ENCODE results near the gene DEFB113.

The DEFB113 gene

DNA sequence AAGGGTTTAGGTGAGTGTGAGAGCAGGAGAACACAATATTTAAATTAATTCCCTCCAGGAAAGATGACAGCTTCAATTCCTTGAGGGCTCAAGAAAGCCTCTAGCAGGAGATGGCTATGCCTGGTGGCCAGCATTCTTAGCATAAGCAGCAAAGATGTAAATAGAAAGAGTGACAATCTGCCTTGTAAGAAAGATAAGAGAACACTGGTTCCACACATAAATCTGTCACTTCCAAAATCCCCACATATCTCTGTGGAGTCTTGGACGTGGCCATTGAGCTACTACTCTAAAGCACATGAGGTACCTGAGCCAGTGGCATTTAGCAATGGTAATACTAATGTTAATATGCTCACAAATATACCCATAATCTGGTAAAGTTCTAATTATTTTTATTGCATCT lies 34.7 kb downstream of the DEFB113 start:
- no peak for DNase-seq

GRCh38 chr6:49933526-49933925 lies 35.9 kb downstream of the DEFB113 start:
- DNase-seq: no peak

DNA sequence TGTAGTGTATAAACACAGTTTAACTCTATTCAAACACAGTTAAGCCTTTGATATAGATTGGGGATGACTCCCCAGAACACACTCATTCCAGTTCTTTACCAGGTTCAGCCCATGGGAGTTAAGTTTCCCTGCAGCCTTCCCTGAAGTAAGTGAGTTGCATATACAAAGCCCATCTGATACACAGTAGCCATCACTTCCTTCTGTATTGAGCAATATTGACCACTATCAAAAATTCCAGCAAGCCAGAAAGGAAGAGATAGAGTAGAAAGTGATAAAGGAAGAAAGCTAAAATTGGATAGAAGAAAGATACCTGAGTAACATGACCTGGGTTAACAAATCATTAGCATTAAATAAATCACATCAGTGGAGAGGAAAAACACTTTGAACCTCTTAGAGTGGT lies 40.1 kb downstream of the DEFB113 start:
- DNase-seq: no peak

DNA sequence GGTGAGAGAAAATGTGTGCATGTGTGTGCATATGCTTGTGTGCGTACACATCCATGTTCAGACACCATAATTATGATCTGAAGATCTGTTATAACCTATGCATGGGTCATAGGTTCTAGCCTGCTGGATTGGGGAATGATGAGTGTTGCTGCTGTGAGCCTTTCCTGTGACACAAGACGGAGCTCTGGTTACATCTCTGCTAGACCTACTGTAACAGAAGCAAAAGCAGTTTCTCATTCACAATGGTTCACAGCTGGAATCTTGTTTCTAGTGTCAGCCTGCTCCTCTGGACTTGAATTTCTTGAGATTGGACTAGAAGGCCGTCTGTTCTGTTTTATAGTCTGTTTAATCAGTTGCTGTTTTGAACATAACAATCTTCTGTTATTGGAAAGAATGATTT lies 45.6 kb downstream of the DEFB113 start:
- peak; percentile 8 to 42 (median 37) for DNase-seq

GRCh38 chr6:49919935-49920644 lies 49.3 kb downstream of the DEFB113 start:
- DNase-seq: no peak

DNA sequence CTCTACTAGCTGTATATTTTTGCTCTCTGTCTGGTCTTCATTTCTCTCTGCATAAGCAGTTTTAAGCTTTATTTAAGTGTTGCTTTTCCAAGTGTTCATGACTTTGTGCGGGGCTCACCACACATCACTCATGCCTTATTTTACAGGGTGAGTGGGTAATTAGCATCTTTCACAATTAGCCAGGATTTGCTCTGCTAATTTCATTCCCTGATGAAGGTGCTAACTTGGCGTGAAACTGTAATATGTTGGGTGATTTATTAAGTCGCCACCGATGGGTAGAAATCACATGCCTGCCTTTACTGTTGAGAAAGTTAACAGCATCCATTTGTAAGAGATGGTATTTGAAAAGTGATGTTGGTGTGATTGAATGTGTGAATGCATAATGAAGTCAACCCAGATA lies 50.2 kb downstream of the DEFB113 start:
- DNase-seq: peak in 1 of 3 experiments; percentile 7

- peak in 2 of 3 experiments; percentile 14 to 30 for DNase-seq
These were observed 50.6 kb downstream of the DEFB113 start for GRCh38 chr6:49918787-49919186.
